WTC11 (cell line): Measurements from ENCODE around the gene TULP1. TPM values are rescaled to one million over a fixed set of nuclear protein-coding genes. Genes with fewer than 3 reads are reported as not detected.

Experiments
- ATAC-seq: fragments of 200-7000 bp; cut with Tn5 transposase; 2 replicates; pipeline ENCODE4 v1.10.0; 2021; ENCODE audit warnings: mild to moderate bottlenecking, moderate library complexity
- CTCF ChIA-PET: fragments of 300-600 bp; sonication (Branson Sonifier 250); formaldehyde crosslinking; loops from one replicate; lab custom pipeline; 2021; ENCODE audit warnings: antibody characterized with exemption; lab: Charles Lee
- POLR2A ChIA-PET: fragments of 350-600 bp; sonication (Branson Sonifier 250); formaldehyde crosslinking; loops from one replicate; lab custom pipeline; 2021; ENCODE audit warnings: antibody characterized with exemption; lab: Charles Lee
- DNase-seq: peaks from one replicate; pipeline ENCODE4 v3.0.0; 2021; ENCODE audit warnings: low spot score
- H3K27ac Mint-ChIP-seq: 2 replicates; pipeline ENCODE4 v1.8.0; 2021; ENCODE audit warnings: mixed read lengths
- H3K27me3 Mint-ChIP-seq: 2 replicates; pipeline ENCODE4 v1.8.0; 2021; ENCODE audit warnings: low read depth, mild to moderate bottlenecking, moderate library complexity, mixed read lengths
- H3K36me3 Mint-ChIP-seq: 2 replicates; pipeline ENCODE4 v1.8.0; 2021; ENCODE audit warnings: mixed read lengths
- H3K4me1 Mint-ChIP-seq: 2 replicates; pipeline ENCODE4 v1.8.0; 2022; ENCODE audit warnings: mixed read lengths
- H3K4me3 Mint-ChIP-seq: 2 replicates; pipeline ENCODE4 v1.8.0; 2021; ENCODE audit warnings: mild to moderate bottlenecking, moderate library complexity, mixed read lengths
- H3K9me3 Mint-ChIP-seq: 2 replicates; pipeline ENCODE4 v1.8.0; 2021; ENCODE audit warnings: mixed read lengths
- CREM ChIP-seq: sonication (generic); formaldehyde crosslinking; IDR thresholded peaks from 2 replicates; pipeline ENCODE4 v1.8.1; 2022; ENCODE audit warnings: mild to moderate bottlenecking, missing genetic modification reagents, moderate library complexity
- EMX1 ChIP-seq: fragments of 250-450 bp; sonication (Bioruptor Pico); IDR thresholded peaks from 2 replicates; pipeline ENCODE4 v1.8.0; 2021; ENCODE audit warnings: mild to moderate bottlenecking
- ETV6 ChIP-seq: sonication (generic); formaldehyde crosslinking; IDR thresholded peaks from 2 replicates; pipeline ENCODE4 v1.8.1; 2022; ENCODE audit warnings: mild to moderate bottlenecking, missing genetic modification reagents
- FOXJ3 ChIP-seq: sonication (generic); formaldehyde crosslinking; IDR thresholded peaks from 2 replicates; pipeline ENCODE4 v1.9.0; 2021; ENCODE audit warnings: missing genetic modification reagents, mild to moderate bottlenecking, borderline replicate concordance
- NR1H2 ChIP-seq: sonication (generic); formaldehyde crosslinking; IDR thresholded peaks from 2 replicates; pipeline ENCODE4 v1.9.0; 2021; ENCODE audit warnings: mild to moderate bottlenecking, moderate library complexity, missing genetic modification reagents
- NR3C1 ChIP-seq: sonication (generic); formaldehyde crosslinking; conservative IDR thresholded peaks from 2 replicates; pipeline ENCODE4 v1.8.1; 2023; ENCODE audit warnings: low read depth, mild to moderate bottlenecking, missing genetic modification reagents
- ZNF219 ChIP-seq: sonication (generic); formaldehyde crosslinking; IDR thresholded peaks from 2 replicates; pipeline ENCODE4 v1.8.0; 2023; ENCODE audit warnings: missing genetic modification reagents, mild to moderate bottlenecking, borderline replicate concordance
- ZNF671 ChIP-seq: fragments of 250-450 bp; sonication (Bioruptor Pico); IDR thresholded peaks from 2 replicates; pipeline ENCODE4 v1.8.0; 2021; ENCODE audit warnings: mild to moderate bottlenecking
- total RNA-seq: library from RNA; stranded (reverse); gene quantifications from 3 replicates; pipeline ENCODE4 v1.2.3, GENCODE V29; 2021
- TF ChIP-seq, protein P1 (sequence below): sonication (generic); formaldehyde crosslinking; IDR thresholded peaks from 2 replicates; pipeline ENCODE4 v1.8.0; 2022; ENCODE audit warnings: mild to moderate bottlenecking, missing genetic modification reagents
- TF ChIP-seq, protein P2 (sequence below): sonication (generic); formaldehyde crosslinking; conservative IDR thresholded peaks from 2 replicates; pipeline ENCODE4 v1.8.1; 2022; ENCODE audit warnings: mild to moderate bottlenecking, missing genetic modification reagents
- TF ChIP-seq, protein P3 (sequence below): fragments of 250-450 bp; sonication (Bioruptor Pico); IDR thresholded peaks from 2 replicates; pipeline ENCODE4 v2.1.2; 2022; ENCODE audit warnings: mild to moderate bottlenecking, moderate library complexity
- TF ChIP-seq, protein P4 (sequence below): sonication (generic); formaldehyde crosslinking; IDR thresholded peaks from 2 replicates; pipeline ENCODE4 v1.8.1; 2022; ENCODE audit warnings: mild to moderate bottlenecking, missing genetic modification reagents, moderate library complexity, borderline replicate concordance
- TF ChIP-seq, protein P5 (sequence below): sonication (generic); formaldehyde crosslinking; IDR thresholded peaks from 2 replicates; pipeline ENCODE4 v1.8.1; 2023; ENCODE audit warnings: mild to moderate bottlenecking, missing genetic modification reagents, moderate library complexity
- TF ChIP-seq, protein P6 (sequence below): fragments of 250-450 bp; sonication (Bioruptor Pico); IDR thresholded peaks from 2 replicates; pipeline ENCODE4 v1.9.0; 2021; ENCODE audit warnings: mild to moderate bottlenecking
- TF ChIP-seq, protein P7 (sequence below): sonication (generic); formaldehyde crosslinking; IDR thresholded peaks from 2 replicates; pipeline ENCODE4 v1.8.0; 2023; ENCODE audit warnings: missing genetic modification reagents
- TF ChIP-seq, protein P8 (sequence below): sonication (generic); formaldehyde crosslinking; IDR thresholded peaks from 2 replicates; pipeline ENCODE4 v1.8.0; 2022; ENCODE audit warnings: missing genetic modification reagents
- TF ChIP-seq, protein P9 (sequence below): sonication (generic); formaldehyde crosslinking; IDR thresholded peaks from 2 replicates; pipeline ENCODE4 v1.8.0; 2023; ENCODE audit warnings: missing genetic modification reagents, mild to moderate bottlenecking, borderline replicate concordance

Gene TULP1
- total RNA-seq, 1 experiment from 2014 or later: 2.9 TPM

DNA sequence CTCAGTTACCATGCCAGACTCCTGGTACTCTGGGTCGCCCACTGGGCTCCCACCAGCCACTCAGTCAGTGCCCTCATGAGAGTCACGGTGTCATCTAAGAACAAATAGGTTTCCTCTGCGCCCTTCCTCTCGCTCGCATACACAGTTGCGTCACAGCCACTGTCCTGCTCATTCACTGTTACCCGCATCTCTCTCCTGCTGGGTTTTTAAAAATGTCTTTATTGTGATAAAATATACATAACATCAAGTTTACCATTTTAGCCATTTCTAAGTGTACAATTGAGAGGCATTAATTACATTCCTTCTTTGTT, 19.8 kb downstream of the TULP1 start (continued):
- no peak for TF ChIP-seq FOXJ3 (CRISPR knock-in tag)
- no peak for TF ChIP-seq ZNF671
- TF ChIP-seq, protein P1, sequence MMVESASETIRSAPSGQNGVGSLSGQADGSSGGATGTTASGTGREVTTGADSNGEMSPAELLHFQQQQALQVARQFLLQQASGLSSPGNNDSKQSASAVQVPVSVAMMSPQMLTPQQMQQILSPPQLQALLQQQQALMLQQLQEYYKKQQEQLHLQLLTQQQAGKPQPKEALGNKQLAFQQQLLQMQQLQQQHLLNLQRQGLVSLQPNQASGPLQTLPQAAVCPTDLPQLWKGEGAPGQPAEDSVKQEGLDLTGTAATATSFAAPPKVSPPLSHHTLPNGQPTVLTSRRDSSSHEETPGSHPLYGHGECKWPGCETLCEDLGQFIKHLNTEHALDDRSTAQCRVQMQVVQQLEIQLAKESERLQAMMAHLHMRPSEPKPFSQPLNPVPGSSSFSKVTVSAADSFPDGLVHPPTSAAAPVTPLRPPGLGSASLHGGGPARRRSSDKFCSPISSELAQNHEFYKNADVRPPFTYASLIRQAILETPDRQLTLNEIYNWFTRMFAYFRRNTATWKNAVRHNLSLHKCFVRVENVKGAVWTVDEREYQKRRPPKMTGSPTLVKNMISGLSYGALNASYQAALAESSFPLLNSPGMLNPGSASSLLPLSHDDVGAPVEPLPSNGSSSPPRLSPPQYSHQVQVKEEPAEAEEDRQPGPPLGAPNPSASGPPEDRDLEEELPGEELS (CRISPR knock-in tag): no peak
- TF ChIP-seq, protein P2, sequence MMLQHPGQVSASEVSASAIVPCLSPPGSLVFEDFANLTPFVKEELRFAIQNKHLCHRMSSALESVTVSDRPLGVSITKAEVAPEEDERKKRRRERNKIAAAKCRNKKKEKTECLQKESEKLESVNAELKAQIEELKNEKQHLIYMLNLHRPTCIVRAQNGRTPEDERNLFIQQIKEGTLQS (CRISPR knock-in tag): no peak
- TF ChIP-seq, protein P3, sequence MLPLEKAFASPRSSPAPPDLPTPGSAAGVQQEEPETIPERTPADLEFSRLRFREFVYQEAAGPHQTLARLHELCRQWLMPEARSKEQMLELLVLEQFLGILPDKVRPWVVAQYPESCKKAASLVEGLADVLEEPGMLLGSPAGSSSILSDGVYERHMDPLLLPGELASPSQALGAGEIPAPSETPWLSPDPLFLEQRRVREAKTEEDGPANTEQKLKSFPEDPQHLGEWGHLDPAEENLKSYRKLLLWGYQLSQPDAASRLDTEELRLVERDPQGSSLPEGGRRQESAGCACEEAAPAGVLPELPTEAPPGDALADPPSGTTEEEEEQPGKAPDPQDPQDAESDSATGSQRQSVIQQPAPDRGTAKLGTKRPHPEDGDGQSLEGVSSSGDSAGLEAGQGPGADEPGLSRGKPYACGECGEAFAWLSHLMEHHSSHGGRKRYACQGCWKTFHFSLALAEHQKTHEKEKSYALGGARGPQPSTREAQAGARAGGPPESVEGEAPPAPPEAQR (CRISPR knock-in tag): no peak
- no peak for TF ChIP-seq NR3C1 (CRISPR knock-in tag)
- TF ChIP-seq EMX1 (CRISPR knock-in tag): no peak
- no peak for TF ChIP-seq ZNF219 (CRISPR knock-in tag)
- no peak for TF ChIP-seq CREM

DNA sequence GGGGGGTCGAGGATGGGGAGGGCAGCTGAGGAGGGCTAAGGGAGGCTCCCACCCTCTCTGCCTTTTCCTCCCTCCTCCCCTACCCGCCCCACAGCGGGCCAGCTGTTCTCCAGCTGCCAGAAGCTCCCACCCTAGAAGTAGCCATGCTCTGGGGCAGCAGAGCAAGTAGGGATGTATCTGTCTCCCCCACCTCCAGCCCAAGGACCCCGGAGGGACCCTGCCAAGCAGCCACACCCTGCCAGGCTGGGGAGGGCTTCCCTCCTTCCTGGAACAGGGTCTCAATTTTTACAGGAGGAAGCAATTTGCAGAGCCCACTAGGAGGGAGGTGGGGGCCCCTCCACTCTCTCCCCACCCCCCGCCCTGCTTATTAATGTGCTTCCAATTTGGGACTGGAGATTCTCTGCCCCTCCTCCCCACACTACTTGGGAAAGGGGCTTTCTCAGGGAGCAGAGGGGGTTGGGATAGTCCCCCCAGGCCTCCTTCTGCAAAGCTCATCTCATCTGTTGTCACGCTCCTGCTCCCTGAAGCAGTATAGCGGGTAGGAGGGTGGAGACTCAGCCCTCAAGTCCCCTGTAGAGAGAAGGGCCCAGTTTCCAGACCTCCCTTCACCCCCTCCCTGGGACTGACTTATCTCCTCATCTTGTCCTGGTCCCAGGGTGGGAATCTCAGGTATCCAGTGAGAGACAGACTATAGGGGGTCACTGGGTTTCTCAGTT, 20.3 kb downstream of the TULP1 start:
- ChIA-PET CTCF (interaction anchor here (0.6 to 1.8 kb wide), 8 partner anchors 22 to 244 kb away, joined by 3 to 8 read pairs (median 4); partner anchors contain the start of gene RPL10A), POLR2A (interaction anchor here (0.9 to 4.2 kb wide), 4 partner anchors 13 to 24 kb away, joined by 3 to 35 read pairs (median 4); partner anchors contain the start of gene RPL10A)
- no peak for TF ChIP-seq NR1H2 (CRISPR knock-in tag)
- TF ChIP-seq, protein P4, sequence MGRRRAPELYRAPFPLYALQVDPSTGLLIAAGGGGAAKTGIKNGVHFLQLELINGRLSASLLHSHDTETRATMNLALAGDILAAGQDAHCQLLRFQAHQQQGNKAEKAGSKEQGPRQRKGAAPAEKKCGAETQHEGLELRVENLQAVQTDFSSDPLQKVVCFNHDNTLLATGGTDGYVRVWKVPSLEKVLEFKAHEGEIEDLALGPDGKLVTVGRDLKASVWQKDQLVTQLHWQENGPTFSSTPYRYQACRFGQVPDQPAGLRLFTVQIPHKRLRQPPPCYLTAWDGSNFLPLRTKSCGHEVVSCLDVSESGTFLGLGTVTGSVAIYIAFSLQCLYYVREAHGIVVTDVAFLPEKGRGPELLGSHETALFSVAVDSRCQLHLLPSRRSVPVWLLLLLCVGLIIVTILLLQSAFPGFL (CRISPR knock-in tag): no peak
- no peak for TF ChIP-seq ETV6 (CRISPR knock-in tag)
- TF ChIP-seq, protein P5, sequence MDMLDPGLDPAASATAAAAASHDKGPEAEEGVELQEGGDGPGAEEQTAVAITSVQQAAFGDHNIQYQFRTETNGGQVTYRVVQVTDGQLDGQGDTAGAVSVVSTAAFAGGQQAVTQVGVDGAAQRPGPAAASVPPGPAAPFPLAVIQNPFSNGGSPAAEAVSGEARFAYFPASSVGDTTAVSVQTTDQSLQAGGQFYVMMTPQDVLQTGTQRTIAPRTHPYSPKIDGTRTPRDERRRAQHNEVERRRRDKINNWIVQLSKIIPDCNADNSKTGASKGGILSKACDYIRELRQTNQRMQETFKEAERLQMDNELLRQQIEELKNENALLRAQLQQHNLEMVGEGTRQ (CRISPR knock-in tag): no peak
- TF ChIP-seq, protein P6, sequence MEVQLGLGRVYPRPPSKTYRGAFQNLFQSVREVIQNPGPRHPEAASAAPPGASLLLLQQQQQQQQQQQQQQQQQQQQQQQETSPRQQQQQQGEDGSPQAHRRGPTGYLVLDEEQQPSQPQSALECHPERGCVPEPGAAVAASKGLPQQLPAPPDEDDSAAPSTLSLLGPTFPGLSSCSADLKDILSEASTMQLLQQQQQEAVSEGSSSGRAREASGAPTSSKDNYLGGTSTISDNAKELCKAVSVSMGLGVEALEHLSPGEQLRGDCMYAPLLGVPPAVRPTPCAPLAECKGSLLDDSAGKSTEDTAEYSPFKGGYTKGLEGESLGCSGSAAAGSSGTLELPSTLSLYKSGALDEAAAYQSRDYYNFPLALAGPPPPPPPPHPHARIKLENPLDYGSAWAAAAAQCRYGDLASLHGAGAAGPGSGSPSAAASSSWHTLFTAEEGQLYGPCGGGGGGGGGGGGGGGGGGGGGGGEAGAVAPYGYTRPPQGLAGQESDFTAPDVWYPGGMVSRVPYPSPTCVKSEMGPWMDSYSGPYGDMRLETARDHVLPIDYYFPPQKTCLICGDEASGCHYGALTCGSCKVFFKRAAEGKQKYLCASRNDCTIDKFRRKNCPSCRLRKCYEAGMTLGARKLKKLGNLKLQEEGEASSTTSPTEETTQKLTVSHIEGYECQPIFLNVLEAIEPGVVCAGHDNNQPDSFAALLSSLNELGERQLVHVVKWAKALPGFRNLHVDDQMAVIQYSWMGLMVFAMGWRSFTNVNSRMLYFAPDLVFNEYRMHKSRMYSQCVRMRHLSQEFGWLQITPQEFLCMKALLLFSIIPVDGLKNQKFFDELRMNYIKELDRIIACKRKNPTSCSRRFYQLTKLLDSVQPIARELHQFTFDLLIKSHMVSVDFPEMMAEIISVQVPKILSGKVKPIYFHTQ (CRISPR knock-in tag): no peak
- TF ChIP-seq, protein P7, sequence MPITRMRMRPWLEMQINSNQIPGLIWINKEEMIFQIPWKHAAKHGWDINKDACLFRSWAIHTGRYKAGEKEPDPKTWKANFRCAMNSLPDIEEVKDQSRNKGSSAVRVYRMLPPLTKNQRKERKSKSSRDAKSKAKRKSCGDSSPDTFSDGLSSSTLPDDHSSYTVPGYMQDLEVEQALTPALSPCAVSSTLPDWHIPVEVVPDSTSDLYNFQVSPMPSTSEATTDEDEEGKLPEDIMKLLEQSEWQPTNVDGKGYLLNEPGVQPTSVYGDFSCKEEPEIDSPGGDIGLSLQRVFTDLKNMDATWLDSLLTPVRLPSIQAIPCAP (CRISPR knock-in tag): no peak
- TF ChIP-seq, protein P8, sequence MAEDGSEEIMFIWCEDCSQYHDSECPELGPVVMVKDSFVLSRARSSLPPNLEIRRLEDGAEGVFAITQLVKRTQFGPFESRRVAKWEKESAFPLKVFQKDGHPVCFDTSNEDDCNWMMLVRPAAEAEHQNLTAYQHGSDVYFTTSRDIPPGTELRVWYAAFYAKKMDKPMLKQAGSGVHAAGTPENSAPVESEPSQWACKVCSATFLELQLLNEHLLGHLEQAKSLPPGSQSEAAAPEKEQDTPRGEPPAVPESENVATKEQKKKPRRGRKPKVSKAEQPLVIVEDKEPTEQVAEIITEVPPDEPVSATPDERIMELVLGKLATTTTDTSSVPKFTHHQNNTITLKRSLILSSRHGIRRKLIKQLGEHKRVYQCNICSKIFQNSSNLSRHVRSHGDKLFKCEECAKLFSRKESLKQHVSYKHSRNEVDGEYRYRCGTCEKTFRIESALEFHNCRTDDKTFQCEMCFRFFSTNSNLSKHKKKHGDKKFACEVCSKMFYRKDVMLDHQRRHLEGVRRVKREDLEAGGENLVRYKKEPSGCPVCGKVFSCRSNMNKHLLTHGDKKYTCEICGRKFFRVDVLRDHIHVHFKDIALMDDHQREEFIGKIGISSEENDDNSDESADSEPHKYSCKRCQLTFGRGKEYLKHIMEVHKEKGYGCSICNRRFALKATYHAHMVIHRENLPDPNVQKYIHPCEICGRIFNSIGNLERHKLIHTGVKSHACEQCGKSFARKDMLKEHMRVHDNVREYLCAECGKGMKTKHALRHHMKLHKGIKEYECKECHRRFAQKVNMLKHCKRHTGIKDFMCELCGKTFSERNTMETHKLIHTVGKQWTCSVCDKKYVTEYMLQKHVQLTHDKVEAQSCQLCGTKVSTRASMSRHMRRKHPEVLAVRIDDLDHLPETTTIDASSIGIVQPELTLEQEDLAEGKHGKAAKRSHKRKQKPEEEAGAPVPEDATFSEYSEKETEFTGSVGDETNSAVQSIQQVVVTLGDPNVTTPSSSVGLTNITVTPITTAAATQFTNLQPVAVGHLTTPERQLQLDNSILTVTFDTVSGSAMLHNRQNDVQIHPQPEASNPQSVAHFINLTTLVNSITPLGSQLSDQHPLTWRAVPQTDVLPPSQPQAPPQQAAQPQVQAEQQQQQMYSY: no peak
- TF ChIP-seq, protein P9, sequence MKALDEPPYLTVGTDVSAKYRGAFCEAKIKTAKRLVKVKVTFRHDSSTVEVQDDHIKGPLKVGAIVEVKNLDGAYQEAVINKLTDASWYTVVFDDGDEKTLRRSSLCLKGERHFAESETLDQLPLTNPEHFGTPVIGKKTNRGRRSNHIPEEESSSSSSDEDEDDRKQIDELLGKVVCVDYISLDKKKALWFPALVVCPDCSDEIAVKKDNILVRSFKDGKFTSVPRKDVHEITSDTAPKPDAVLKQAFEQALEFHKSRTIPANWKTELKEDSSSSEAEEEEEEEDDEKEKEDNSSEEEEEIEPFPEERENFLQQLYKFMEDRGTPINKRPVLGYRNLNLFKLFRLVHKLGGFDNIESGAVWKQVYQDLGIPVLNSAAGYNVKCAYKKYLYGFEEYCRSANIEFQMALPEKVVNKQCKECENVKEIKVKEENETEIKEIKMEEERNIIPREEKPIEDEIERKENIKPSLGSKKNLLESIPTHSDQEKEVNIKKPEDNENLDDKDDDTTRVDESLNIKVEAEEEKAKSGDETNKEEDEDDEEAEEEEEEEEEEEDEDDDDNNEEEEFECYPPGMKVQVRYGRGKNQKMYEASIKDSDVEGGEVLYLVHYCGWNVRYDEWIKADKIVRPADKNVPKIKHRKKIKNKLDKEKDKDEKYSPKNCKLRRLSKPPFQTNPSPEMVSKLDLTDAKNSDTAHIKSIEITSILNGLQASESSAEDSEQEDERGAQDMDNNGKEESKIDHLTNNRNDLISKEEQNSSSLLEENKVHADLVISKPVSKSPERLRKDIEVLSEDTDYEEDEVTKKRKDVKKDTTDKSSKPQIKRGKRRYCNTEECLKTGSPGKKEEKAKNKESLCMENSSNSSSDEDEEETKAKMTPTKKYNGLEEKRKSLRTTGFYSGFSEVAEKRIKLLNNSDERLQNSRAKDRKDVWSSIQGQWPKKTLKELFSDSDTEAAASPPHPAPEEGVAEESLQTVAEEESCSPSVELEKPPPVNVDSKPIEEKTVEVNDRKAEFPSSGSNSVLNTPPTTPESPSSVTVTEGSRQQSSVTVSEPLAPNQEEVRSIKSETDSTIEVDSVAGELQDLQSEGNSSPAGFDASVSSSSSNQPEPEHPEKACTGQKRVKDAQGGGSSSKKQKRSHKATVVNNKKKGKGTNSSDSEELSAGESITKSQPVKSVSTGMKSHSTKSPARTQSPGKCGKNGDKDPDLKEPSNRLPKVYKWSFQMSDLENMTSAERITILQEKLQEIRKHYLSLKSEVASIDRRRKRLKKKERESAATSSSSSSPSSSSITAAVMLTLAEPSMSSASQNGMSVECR (CRISPR knock-in tag): no peak
- ATAC-seq (no peak), DNase-seq (no peak)
- Mint-ChIP-seq H3K27ac (no peak overlapping the region), H3K36me3 (no peaks in the 10 kb centered on the region), H3K4me3 (peak overlapping the region; percentile 49), H3K27me3 (peaks cover 10% of the 10 kb centered on the region), H3K9me3 (no peaks in the 10 kb centered on the region), H3K4me1 (peaks cover 72% of the 10 kb centered on the region)
